Sigmoid colon (tissue), 7 donors: ENCODE data around the gene GRK1. TPM values are rescaled to one million over a fixed set of nuclear protein-coding genes. Genes with fewer than 3 reads are reported as not detected.

ENCODE experiments used
- DNase-seq: peaks from one replicate; pipeline ENCODE4 v3.0.0-alpha.2; 2019
- H3K27ac ChIP-seq, 4 donors: fragments of 200-600 bp; sonication (generic); one replicate each; pipeline ENCODE4 v1.5.1; 2016 to 2019; ENCODE audit warnings: mild to moderate bottlenecking in 1 of 4
- H3K27me3 ChIP-seq, 3 donors: fragments of 200-600 bp; sonication (generic); one replicate each; pipeline ENCODE4 v1.5.1; 2019; ENCODE audit warnings: mild to moderate bottlenecking in 1 of 3
- H3K36me3 ChIP-seq, 4 donors: fragments of 200-600 bp; sonication (generic); one replicate each; pipeline ENCODE4 v1.5.1; 2016 to 2019
- H3K4me1 ChIP-seq, 4 donors: fragments of 200-600 bp; sonication (generic); one replicate each; pipeline ENCODE4 v1.5.1; 2017 to 2019
- H3K4me3 ChIP-seq, 4 donors: fragments of 200-600 bp; sonication (generic); one replicate each; pipeline ENCODE4 v1.5.1; 2017 to 2019; ENCODE audit warnings: mild to moderate bottlenecking in 2 of 4, moderate library complexity in 1 of 4
- H3K9me3 ChIP-seq, 4 donors: fragments of 200-600 bp in 3 of 4; sonication (generic) in 3 of 4; one replicate each; pipeline versions ENCODE4 v1.5.1 to v1.6.1; 2013 to 2019
- EP300 ChIP-seq, 4 donors: sonication (generic); formaldehyde crosslinking; IDR thresholded peaks; one replicate each; pipeline ENCODE4 v1.6.1; 2017; ENCODE audit warnings: antibody characterized with exemption in 4 of 4
- POLR2A ChIP-seq, 2 donors: fragments of 450-650 bp; IDR thresholded peaks; one replicate each; pipeline ENCODE4 v1.6.1; 2016; ENCODE audit warnings: antibody characterized with exemption in 2 of 2, mild to moderate bottlenecking in 2 of 2, moderate library complexity in 2 of 2
- POLR2AphosphoS5 ChIP-seq, 4 donors: sonication (generic); formaldehyde crosslinking; IDR thresholded peaks; one replicate each; pipeline ENCODE4 v1.6.1; 2017; ENCODE audit warnings: antibody characterized with exemption in 4 of 4
- WGBS, 2 donors: extraction: QIAGEN DNeasy Blood & Tissue Kit; methylation state at CpG; one replicate each; pipeline ENCODE4 v1.1.7; 2013; 5-methylcytosine and 5-hydroxymethylcytosine counted together
- intact Hi-C: fragments of 100-400 bp; cut with DNase I; formaldehyde crosslinking; loops from one replicate; pipeline ENCODE4 v1.15.1; 2023
- polyA plus RNA-seq, 3 donors: library from polyadenylated mRNA; stranded (reverse); fragments of 200-250 nt; gene quantifications; one replicate each; pipeline ENCODE4 v1.2.3, GENCODE V29; 2013
- total RNA-seq, 4 donors: library from RNA; depleted of rRNA; stranded (reverse); fragments of >200 nt; gene quantifications; one replicate each; pipeline ENCODE4 v1.1.0, GENCODE V29; 2016
- TF ChIP-seq, protein P1 (sequence below), 4 experiments: fragments of 450-650 bp in 3 of 4; fragments of 200-600 bp in 1 of 4; IDR thresholded peaks; one replicate each; pipeline ENCODE4 v1.5.1; 2016 to 2019; ENCODE audit warnings: antibody characterized with exemption in 4 of 4, mild to moderate bottlenecking in 3 of 4, moderate library complexity in 2 of 4
- donor health status: healthy with polysubstance abuse.
- donor health status: Bipolar disorder and iron deficiency.
- donor health status: healthy.

GRK1 gene
- total and polyA plus RNA-seq, 7 donors: 0.10 to 0.28 TPM; not detected in 5

GRCh38 chr13:113747291-113747833, 80.3 kb downstream of the GRK1 start:
- TF ChIP-seq EP300 (IDR thresholded peaks at IDR 0.05) (no peak), POLR2AphosphoS5 (IDR thresholded peaks at IDR 0.05) (no peak), POLR2A (IDR thresholded peaks at IDR 0.05) (no peak)
- TF ChIP-seq, protein P1, sequence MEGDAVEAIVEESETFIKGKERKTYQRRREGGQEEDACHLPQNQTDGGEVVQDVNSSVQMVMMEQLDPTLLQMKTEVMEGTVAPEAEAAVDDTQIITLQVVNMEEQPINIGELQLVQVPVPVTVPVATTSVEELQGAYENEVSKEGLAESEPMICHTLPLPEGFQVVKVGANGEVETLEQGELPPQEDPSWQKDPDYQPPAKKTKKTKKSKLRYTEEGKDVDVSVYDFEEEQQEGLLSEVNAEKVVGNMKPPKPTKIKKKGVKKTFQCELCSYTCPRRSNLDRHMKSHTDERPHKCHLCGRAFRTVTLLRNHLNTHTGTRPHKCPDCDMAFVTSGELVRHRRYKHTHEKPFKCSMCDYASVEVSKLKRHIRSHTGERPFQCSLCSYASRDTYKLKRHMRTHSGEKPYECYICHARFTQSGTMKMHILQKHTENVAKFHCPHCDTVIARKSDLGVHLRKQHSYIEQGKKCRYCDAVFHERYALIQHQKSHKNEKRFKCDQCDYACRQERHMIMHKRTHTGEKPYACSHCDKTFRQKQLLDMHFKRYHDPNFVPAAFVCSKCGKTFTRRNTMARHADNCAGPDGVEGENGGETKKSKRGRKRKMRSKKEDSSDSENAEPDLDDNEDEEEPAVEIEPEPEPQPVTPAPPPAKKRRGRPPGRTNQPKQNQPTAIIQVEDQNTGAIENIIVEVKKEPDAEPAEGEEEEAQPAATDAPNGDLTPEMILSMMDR (IDR thresholded peaks at IDR 0.05): no peak
- Histone ChIP-seq H3K27ac (no peak overlapping the region), H3K9me3 (no peaks in the 10 kb centered on the region), H3K4me1 (peaks cover 0 to under 1% (median 0%) of the 10 kb centered on the region in 4 donors), H3K27me3 (peaks cover 0 to 4% (median 0%) of the 10 kb centered on the region in 3 donors), H3K4me3 (no peak overlapping the region), H3K36me3 (no peaks in the 10 kb centered on the region)
- WGBS, 2 donors: 92% methylated on average over 25 of the region's 25 CpGs
- no peak for DNase-seq
- intact Hi-C loops: no loop called here

DNA sequence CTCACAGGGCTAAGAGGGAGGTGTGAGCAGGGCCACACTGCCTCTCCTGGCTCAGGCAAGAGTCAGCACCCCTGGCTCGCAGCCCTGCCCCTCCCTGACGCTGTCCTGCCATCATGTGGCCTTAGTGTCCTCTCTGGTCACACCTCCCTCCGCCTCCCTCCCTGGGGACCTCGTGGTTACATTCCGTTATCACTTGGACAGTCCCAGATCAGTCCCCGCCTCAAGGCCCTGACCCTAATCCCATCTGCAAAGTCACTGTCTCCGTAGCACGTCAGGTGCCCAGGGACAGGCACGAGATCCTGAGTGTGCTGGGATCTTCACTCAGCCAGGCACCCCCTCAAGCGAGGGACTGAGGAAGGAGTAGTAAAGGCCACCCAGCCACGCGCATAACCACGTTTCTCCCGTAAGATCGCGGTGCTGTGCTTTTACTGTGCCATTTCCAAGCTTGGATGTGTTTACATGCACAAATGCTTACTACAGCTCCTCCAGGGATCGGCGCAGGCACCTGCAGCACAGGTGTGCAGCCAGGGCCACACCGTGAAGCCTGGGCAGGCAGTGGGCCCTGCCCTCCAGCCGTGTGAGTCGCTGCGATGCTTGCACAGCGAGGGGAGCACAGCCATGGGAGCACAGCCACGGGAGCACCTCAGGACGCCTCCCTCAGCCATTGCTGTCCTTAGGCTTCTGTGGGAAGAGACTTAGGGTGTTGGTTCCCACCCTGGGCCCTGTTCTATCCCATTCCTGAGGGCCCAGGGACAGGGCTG, 81.3 kb downstream of the GRK1 start:
- no peaks in the 10 kb centered on the region for H3K4me1 ChIP-seq
- intact Hi-C loops: no loop called here
- no peaks in the 10 kb centered on the region for H3K9me3 ChIP-seq
- no peaks in the 10 kb centered on the region for H3K36me3 ChIP-seq
- WGBS, 2 donors: 87 to 89% methylated on average over 25 of the region's 25 CpGs
- H3K4me3 ChIP-seq: no peak overlapping the region
- no peak for DNase-seq
- no peaks in the 10 kb centered on the region for H3K27me3 ChIP-seq
- no peak overlapping the region for H3K27ac ChIP-seq
- no peak for TF ChIP-seq POLR2AphosphoS5 (IDR thresholded peaks at IDR 0.05)
- TF ChIP-seq EP300 (IDR thresholded peaks at IDR 0.05): no peak
- TF ChIP-seq, protein P1 (IDR thresholded peaks at IDR 0.05): no peak
- TF ChIP-seq POLR2A (IDR thresholded peaks at IDR 0.05): no peak

DNA sequence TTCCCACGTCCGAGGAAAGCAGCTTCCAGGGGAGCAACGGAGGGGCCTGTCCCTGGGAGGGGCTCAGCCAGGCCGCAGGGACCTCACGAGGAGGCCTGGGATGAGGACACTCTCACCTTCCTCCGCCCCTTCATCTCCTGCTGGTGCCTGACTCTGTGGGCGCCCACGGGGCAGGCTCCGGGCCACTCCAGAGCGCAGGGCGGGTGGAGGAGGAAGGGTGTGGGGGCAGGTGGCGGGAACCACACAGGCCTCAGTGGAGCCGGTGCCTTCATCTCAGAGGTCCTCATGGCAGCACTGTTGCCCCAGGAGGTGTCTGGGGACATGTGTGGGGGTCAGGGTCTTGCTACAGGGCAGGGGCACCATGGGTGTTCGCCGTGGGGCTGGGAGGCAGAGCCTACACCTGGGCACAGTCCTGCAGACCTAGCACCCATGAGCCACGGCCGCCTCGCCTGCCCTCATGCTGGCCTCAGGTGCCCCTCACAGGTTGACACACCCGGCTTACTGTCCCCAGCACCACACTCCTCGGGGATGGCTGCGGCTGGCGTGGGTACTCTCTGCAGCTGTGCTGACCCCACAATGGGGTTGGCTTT, 81.9 kb downstream of the GRK1 start:
- intact Hi-C loops: no loop called here
- no peak for TF ChIP-seq EP300 (IDR thresholded peaks at IDR 0.05)
- TF ChIP-seq, protein P1 (IDR thresholded peaks at IDR 0.05): no peak
- no peak for TF ChIP-seq POLR2AphosphoS5 (IDR thresholded peaks at IDR 0.05)
- no peak for TF ChIP-seq POLR2A (IDR thresholded peaks at IDR 0.05)
- WGBS, 2 donors: 92 to 93% methylated on average over 22 of the region's 22 CpGs
- Histone ChIP-seq H3K36me3 (no peaks in the 10 kb centered on the region), H3K27ac (no peak overlapping the region), H3K27me3 (peaks cover 0 to 5% (median 0%) of the 10 kb centered on the region in 3 donors), H3K9me3 (no peaks in the 10 kb centered on the region), H3K4me1 (no peaks in the 10 kb centered on the region), H3K4me3 (no peak overlapping the region)
- no peak for DNase-seq

DNA sequence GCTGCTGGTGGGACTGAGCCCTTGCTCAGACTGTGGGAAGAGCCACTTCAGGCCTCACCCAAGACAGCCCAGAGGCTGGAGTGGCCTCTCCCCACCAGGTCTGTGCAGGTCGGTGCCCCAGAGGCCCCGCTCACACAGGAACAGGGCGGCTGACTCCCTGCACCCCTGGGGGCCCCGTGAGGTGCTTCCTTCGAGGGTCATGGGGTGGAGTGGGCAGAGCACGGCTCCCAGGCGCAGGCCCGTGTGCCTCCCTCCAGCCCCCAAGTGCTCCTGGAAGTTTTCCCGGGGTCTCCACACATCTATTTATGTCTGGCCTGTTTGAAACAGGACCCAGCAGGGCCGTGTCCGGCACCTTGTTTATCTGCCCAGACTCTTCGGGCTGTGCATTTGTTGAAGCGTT, 82.5 kb downstream of the GRK1 start:
- DNase-seq: no peak
- H3K27me3 ChIP-seq: peaks cover 0 to 6% (median 0%) of the 10 kb centered on the region in 3 donors
- TF ChIP-seq POLR2A (IDR thresholded peaks at IDR 0.05): no peak
- TF ChIP-seq, protein P1 (IDR thresholded peaks at IDR 0.05): no peak
- TF ChIP-seq EP300 (IDR thresholded peaks at IDR 0.05): no peak
- TF ChIP-seq POLR2AphosphoS5 (IDR thresholded peaks at IDR 0.05): no peak
- H3K4me1 ChIP-seq: no peaks in the 10 kb centered on the region
- intact Hi-C loops: no loop called here
- H3K36me3 ChIP-seq: no peaks in the 10 kb centered on the region
- no peaks in the 10 kb centered on the region for H3K9me3 ChIP-seq
- H3K4me3 ChIP-seq: no peak overlapping the region
- WGBS, 2 donors: 87 to 91% methylated on average over 13 of the region's 13 CpGs
- H3K27ac ChIP-seq: no peak overlapping the region
